IgD-negative memory B cell (primary cell): Measurements from ENCODE around the gene KRTAP9-2. TPM values are rescaled to one million over a fixed set of nuclear protein-coding genes. Genes with fewer than 3 reads are reported as not detected.
"Not testable (repeated sequence)": the region's sequence is repeated elsewhere in the genome, so short reads cannot be mapped to it uniquely, and the experiment has no call there.

Experiments used
- H3K27ac Mint-ChIP-seq, 3 donors: one replicate each; pipeline ENCODE4 v1.8.0; 2020 to 2022; ENCODE audit warnings: mild to moderate bottlenecking in 3 of 3, mixed read lengths in 3 of 3, moderate library complexity in 1 of 3
- H3K27me3 Mint-ChIP-seq: one replicate; pipeline ENCODE4 v1.8.0; 2021; ENCODE audit warnings: mixed read lengths
- H3K36me3 Mint-ChIP-seq: one replicate; pipeline ENCODE4 v1.8.0; 2020; ENCODE audit warnings: mild to moderate bottlenecking, mixed read lengths
- H3K4me1 Mint-ChIP-seq, 3 donors: one replicate each; pipeline ENCODE4 v1.8.0; 2020 to 2022; ENCODE audit warnings: mixed read lengths in 3 of 3, mild to moderate bottlenecking in 1 of 3
- H3K4me3 Mint-ChIP-seq, 4 donors: one replicate each; pipeline ENCODE4 v1.8.0; 2020 to 2022; ENCODE audit warnings: mild to moderate bottlenecking in 4 of 4, mixed read lengths in 4 of 4, moderate library complexity in 3 of 4
- H3K9me3 Mint-ChIP-seq, 3 donors: one replicate each; pipeline ENCODE4 v1.8.0; 2020 to 2021; ENCODE audit warnings: mixed read lengths in 3 of 3, mild to moderate bottlenecking in 1 of 3
- polyA plus RNA-seq: library from polyadenylated mRNA; unstranded; fragments of 300-500 nt; fragmentation: Illumina TruSeq; gene quantifications from one replicate; pipeline ENCODE4 v1.2.3, GENCODE V29; 2021

KRTAP9-2 gene
- polyA plus RNA-seq, 1 donor from 2014 or later = not detected

GRCh38 chr17:41256291-41256685 lies 29.8 kb downstream of the KRTAP9-2 start:
- Mint-ChIP-seq H3K9me3 (peaks cover 0 to 1% (median 0%) of the 10 kb centered on the region in 3 donors), H3K36me3 (no peaks in the 10 kb centered on the region), H3K27me3 (peaks cover 17% of the 10 kb centered on the region), H3K4me3 (no peak overlapping the region), H3K27ac (no peak overlapping the region), H3K4me1 (peaks cover 0 to 11% (median 0%) of the 10 kb centered on the region in 3 donors)

GRCh38 chr17:41258406-41258805 lies 32.0 kb downstream of the KRTAP9-2 start:
- Mint-ChIP-seq H3K36me3 (no peaks in the 10 kb centered on the region), H3K9me3 (peaks cover 0 to 1% (median 0%) of the 10 kb centered on the region in 3 donors), H3K4me3 (no peak overlapping the region), H3K4me1 (peaks cover 0 to 6% (median 0%) of the 10 kb centered on the region in 3 donors), H3K27me3 (peaks cover 13% of the 10 kb centered on the region), H3K27ac (no peak overlapping the region)

DNA sequence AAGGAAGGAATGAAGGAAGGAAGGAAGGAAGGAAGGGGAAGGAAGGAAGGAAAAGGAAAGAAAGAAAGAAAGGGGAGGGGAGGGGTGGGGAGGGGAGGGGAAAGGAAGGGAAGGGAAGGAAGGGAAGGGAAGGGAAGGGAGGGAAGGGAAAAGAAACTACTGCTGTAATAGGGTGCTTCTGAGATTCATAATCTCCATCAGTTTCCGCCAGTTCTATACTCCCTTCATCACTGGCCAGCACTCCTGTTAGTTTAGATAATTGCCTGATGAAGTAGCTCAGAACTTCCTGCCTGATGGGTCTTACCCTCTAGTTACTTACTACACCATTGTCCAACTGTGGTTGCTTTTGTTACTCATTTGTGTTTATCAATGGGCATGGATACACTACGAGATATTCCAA lies 36.8 kb downstream of the KRTAP9-2 start:
- H3K9me3 Mint-ChIP-seq = peaks cover 0 to 1% (median 0%) of the 10 kb centered on the region in 3 donors
- peaks cover 15% of the 10 kb centered on the region for H3K27me3 Mint-ChIP-seq
- no peaks in the 10 kb centered on the region for H3K36me3 Mint-ChIP-seq
- no peak overlapping the region for H3K4me3 Mint-ChIP-seq
- H3K4me1 Mint-ChIP-seq = no peaks in the 10 kb centered on the region
- H3K27ac Mint-ChIP-seq = no peak overlapping the region

- Mint-ChIP-seq H3K27me3 (peaks cover 15% of the 10 kb centered on the region), H3K27ac (no peak overlapping the region)
Observed at GRCh38 chr17:41264599-41264998, 38.2 kb downstream of the KRTAP9-2 start.

GRCh38 chr17:41265078-41265477 lies 38.6 kb downstream of the KRTAP9-2 start, which contains the start of gene KRTAP9-6:
Gene KRTAP9-6, plus strand, starts transcription at chr17:41265378. Its CDS starts 0 bp downstream, at chr17:41265378.
- Mint-ChIP-seq H3K9me3 (peaks cover 0 to 1% (median 0%) of the 10 kb centered on the region in 3 donors), H3K4me1 (no peaks in the 10 kb centered on the region), H3K36me3 (no peaks in the 10 kb centered on the region), H3K27ac (no peak within 1 kb of the TSS), H3K4me3 (no peak within 1 kb of the TSS), H3K27me3 (peaks cover 15% of the 10 kb centered on the region)

More at GRCh38 chr17:41264599-41264998, 38.2 kb downstream of the KRTAP9-2 start:
- H3K9me3 Mint-ChIP-seq = peaks cover 0 to 1% (median 0%) of the 10 kb centered on the region in 3 donors
- H3K4me1 Mint-ChIP-seq = no peaks in the 10 kb centered on the region
- H3K36me3 Mint-ChIP-seq = no peaks in the 10 kb centered on the region
- no peak overlapping the region for H3K4me3 Mint-ChIP-seq

DNA sequence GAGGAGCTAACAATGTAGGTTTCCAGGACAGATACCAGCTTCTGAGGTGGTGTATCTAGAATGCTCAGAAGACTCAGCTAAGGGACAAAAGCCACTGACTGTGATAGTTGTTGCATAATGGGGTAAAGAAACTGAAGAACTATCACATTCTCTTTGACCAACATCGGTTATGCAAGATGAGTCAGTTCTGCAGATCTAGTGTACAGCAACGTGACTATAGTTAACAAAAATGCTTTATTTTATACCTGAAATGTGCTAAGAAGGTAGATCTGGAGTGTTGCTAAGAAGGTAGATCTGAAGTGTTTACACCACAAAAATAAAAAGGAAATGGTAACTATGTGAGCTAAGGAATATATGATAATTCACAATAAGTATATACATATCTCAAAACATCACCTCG lies 41.3 kb downstream of the KRTAP9-2 start:
- H3K27ac Mint-ChIP-seq = no peak overlapping the region
- H3K27me3 Mint-ChIP-seq = peaks cover 19% of the 10 kb centered on the region
- no peak overlapping the region for H3K4me3 Mint-ChIP-seq
- H3K4me1 Mint-ChIP-seq = no peaks in the 10 kb centered on the region
- H3K9me3 Mint-ChIP-seq = no peaks in the 10 kb centered on the region
- H3K36me3 Mint-ChIP-seq = no peaks in the 10 kb centered on the region

DNA sequence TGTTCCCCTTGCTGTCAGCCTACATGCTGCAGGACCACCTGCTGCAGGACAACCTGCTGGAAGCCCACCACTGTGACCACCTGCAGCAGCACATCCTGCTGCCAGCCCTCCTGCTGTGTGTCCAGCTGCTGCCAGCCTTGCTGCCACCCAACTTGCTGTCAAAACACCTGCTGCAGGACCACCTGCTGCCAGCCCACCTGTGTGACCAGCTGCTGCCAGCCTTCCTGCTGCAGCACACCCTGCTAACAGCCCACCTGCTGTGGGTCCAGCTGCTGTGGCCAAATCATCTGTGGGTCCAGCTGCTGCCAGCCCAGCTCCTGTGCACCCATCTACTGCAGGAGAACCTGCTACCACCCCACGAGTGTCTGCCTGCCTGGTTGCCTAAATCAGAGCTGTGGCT lies 44.9 kb downstream of the KRTAP9-2 start:
- H3K4me1 Mint-ChIP-seq, H3K36me3 Mint-ChIP-seq, H3K27ac Mint-ChIP-seq, H3K9me3 Mint-ChIP-seq, H3K4me3 Mint-ChIP-seq: not testable (repeated sequence)
- H3K27me3 Mint-ChIP-seq = peaks cover 12% of the 10 kb centered on the region

DNA sequence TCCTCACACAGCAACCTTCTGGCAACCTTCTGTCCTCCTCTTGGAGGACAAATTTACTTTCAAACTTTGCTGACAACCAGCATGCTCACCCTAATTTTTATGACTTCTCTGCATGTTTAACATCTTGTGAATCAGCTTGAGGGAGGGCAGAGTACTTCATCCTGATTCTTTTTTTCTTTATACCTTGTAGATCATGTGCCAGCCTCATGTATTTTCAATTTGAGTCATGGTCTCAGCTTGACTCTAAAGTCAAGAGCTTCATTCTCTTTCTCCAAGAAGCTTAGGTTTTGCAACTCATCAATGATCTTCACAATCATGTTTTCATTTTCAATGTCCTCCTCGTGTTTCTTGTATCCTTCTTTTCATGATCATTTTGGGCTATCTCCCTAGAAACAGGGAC lies 45.4 kb downstream of the KRTAP9-2 start:
- Mint-ChIP-seq H3K9me3 (no peaks in the 10 kb centered on the region), H3K36me3 (no peaks in the 10 kb centered on the region), H3K27ac (peak overlapping the region in 1 of 3 donors; percentile 63), H3K27me3 (peaks cover 11% of the 10 kb centered on the region), H3K4me3 (no peak overlapping the region), H3K4me1 (peaks cover 0 to 2% (median 2%) of the 10 kb centered on the region in 3 donors)

DNA sequence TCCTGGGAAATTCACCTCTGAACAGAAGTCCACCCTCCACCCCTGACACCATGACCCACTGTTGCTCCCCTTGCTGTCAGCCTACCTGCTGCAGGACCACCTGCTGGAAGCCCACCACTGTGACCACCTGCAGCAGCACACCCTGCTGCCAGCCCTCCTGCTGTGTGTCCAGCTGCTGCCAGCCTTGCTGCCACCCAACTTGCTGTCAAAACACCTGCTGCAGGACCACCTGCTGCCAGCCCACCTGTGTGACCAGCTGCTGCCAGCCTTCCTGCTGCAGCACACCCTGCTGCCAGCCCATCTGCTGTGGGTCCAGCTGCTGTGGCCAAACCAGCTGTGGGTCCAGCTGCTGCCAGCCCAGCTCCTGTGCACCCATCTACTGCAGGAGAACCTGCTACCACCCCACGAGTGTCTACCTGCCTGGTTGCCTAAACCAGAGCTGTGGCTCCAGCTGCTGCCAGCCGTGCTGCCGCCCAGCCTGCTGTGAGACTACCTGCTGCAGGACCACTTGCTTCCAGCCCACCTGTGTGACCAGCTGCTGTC lies 49.3 kb downstream of the KRTAP9-2 start, which contains the start of gene KRTAP9-7:
TSS of gene KRTAP9-7 (plus strand) at position 51 of the 543 bp plus-strand sequence. CDS start at position 51, 0 bp downstream.
- H3K36me3 Mint-ChIP-seq, H3K4me1 Mint-ChIP-seq, H3K9me3 Mint-ChIP-seq, H3K4me3 Mint-ChIP-seq, H3K27ac Mint-ChIP-seq: not testable (repeated sequence)
- peaks cover 11% of the 10 kb centered on the region for H3K27me3 Mint-ChIP-seq

Other genes with a start within 250 kb of the KRTAP9-2 start
- gene KRT40, start 242.3 kb upstream of the KRTAP9-2 start, polyA plus RNA-seq = not detected
- not detected for gene KRTAP3-3, start 232.5 kb upstream of the KRTAP9-2 start, polyA plus RNA-seq
- not detected for gene KRTAP3-2, start 226.7 kb upstream of the KRTAP9-2 start, polyA plus RNA-seq
- not detected for gene KRTAP3-1, start 217.5 kb upstream of the KRTAP9-2 start, polyA plus RNA-seq
- not detected for gene KRTAP1-5, start 199.4 kb upstream of the KRTAP9-2 start, polyA plus RNA-seq
- not detected for gene KRTAP1-4, start 196.5 kb upstream of the KRTAP9-2 start, polyA plus RNA-seq
- not detected for gene KRTAP1-3, start 191.8 kb upstream of the KRTAP9-2 start, polyA plus RNA-seq
- gene KRTAP1-1, start 185.2 kb upstream of the KRTAP9-2 start, polyA plus RNA-seq = not detected
- gene KRTAP2-1, start 179.3 kb upstream of the KRTAP9-2 start, polyA plus RNA-seq = not detected
- gene KRTAP2-2, start 171.4 kb upstream of the KRTAP9-2 start, polyA plus RNA-seq = not detected
- not detected for gene KRTAP2-3, start 166.5 kb upstream of the KRTAP9-2 start, polyA plus RNA-seq
- gene KRTAP2-4, start 160.8 kb upstream of the KRTAP9-2 start, polyA plus RNA-seq = not detected
- gene KRTAP4-7, start 142.5 kb upstream of the KRTAP9-2 start, polyA plus RNA-seq = not detected
- gene KRTAP4-8, start 128.5 kb upstream of the KRTAP9-2 start, polyA plus RNA-seq = not detected
- not detected for gene KRTAP4-16, start 124.4 kb upstream of the KRTAP9-2 start, polyA plus RNA-seq
- gene KRTAP4-9, start 121.3 kb upstream of the KRTAP9-2 start, polyA plus RNA-seq = not detected
- gene KRTAP4-11, start 108.3 kb upstream of the KRTAP9-2 start, polyA plus RNA-seq = not detected
- gene KRTAP4-12, start 102.5 kb upstream of the KRTAP9-2 start, polyA plus RNA-seq = not detected
- not detected for gene KRTAP4-6, start 86.1 kb upstream of the KRTAP9-2 start, polyA plus RNA-seq
- not detected for gene KRTAP4-5, start 76.8 kb upstream of the KRTAP9-2 start, polyA plus RNA-seq
- not detected for gene KRTAP4-4, start 65.9 kb upstream of the KRTAP9-2 start, polyA plus RNA-seq
- gene KRTAP4-3, start 58.4 kb upstream of the KRTAP9-2 start, polyA plus RNA-seq = not detected
- not detected for gene KRTAP4-2, start 48.4 kb upstream of the KRTAP9-2 start, polyA plus RNA-seq
- gene KRTAP4-1, start 41.7 kb upstream of the KRTAP9-2 start, polyA plus RNA-seq = not detected
- not detected for gene KRTAP9-1, start 36.8 kb upstream of the KRTAP9-2 start, polyA plus RNA-seq
- not detected for gene KRTAP9-3, start 5.8 kb downstream of the KRTAP9-2 start, polyA plus RNA-seq
- not detected for gene KRTAP9-8, start 11.4 kb downstream of the KRTAP9-2 start, polyA plus RNA-seq
- not detected for gene KRTAP9-4, start 23.0 kb downstream of the KRTAP9-2 start, polyA plus RNA-seq
- not detected for gene KRTAP9-9, start 28.7 kb downstream of the KRTAP9-2 start, polyA plus RNA-seq
- not detected for gene KRTAP9-6, start 38.7 kb downstream of the KRTAP9-2 start, polyA plus RNA-seq
- gene KRTAP9-7, start 49.0 kb downstream of the KRTAP9-2 start, polyA plus RNA-seq = not detected
- gene KRTAP29-1, start 76.2 kb downstream of the KRTAP9-2 start, polyA plus RNA-seq = not detected
- gene KRTAP16-1, start 82.7 kb downstream of the KRTAP9-2 start, polyA plus RNA-seq = not detected
- not detected for gene KRTAP17-1, start 89.1 kb downstream of the KRTAP9-2 start, polyA plus RNA-seq
- not detected for gene KRT33A, start 124.2 kb downstream of the KRTAP9-2 start, polyA plus RNA-seq
- not detected for gene KRT33B, start 143.2 kb downstream of the KRTAP9-2 start, polyA plus RNA-seq
- not detected for gene KRT34, start 155.7 kb downstream of the KRTAP9-2 start, polyA plus RNA-seq
- not detected for gene KRT31, start 171.0 kb downstream of the KRTAP9-2 start, polyA plus RNA-seq
- gene KRT37, start 197.9 kb downstream of the KRTAP9-2 start, polyA plus RNA-seq = not detected
- gene KRT38, start 214.3 kb downstream of the KRTAP9-2 start, polyA plus RNA-seq = not detected
- gene KRT32, start 240.7 kb downstream of the KRTAP9-2 start, polyA plus RNA-seq = not detected